K562 (cell line): ENCODE measurements around the gene DCHS2. TPM values are rescaled to one million over a fixed set of nuclear protein-coding genes. Genes with fewer than 3 reads are reported as not detected.

Experiments used
- ARID1B ChIP-seq: fragments of 450-650 bp; IDR thresholded peaks from 2 replicates; pipeline ENCODE4 v1.6.1; 2016; ENCODE audit warnings: antibody characterized with exemption, mild to moderate bottlenecking, inconsistent platforms
- ARID3B ChIP-seq: fragments of 250-450 bp; sonication (Bioruptor Pico); IDR thresholded peaks from 2 replicates; pipeline ENCODE4 v1.4.0; 2020; ENCODE audit warnings: borderline replicate concordance
- ATF1 ChIP-seq, 2 experiments: fragments of 450-650 bp in 1 of 2; IDR thresholded peaks; 2 replicates each; pipeline ENCODE4 v1.6.1; 2016; ENCODE audit warnings: missing compliant biosample characterization in 1 of 2, missing genetic modification characterization in 1 of 2
- FOXO4 ChIP-seq: fragments of 450-650 bp; formaldehyde crosslinking; IDR thresholded peaks from 2 replicates; pipeline ENCODE4 v1.4.0; 2020; ENCODE audit warnings: mild to moderate bottlenecking, moderate library complexity
- HDAC1 ChIP-seq, 2 experiments: fragments of 450-650 bp; IDR thresholded peaks; 2 replicates each; pipeline ENCODE4 v1.6.1; 2016 to 2017; ENCODE audit warnings: inconsistent platforms in 1 of 2, mild to moderate bottlenecking in 1 of 2, moderate library complexity in 1 of 2
- ILF3 ChIP-seq: fragments of 450-650 bp; IDR thresholded peaks from 2 replicates; pipeline ENCODE4 v1.6.1; 2018; ENCODE audit warnings: antibody characterized with exemption, mild to moderate bottlenecking, moderate library complexity, borderline replicate concordance
- MAZ ChIP-seq, 2 experiments: fragments of 450-650 bp in 1 of 2; sonication (generic) in 1 of 2; formaldehyde crosslinking; IDR thresholded peaks in 1 of 2; conservative IDR thresholded peaks in 1 of 2; 2 replicates each; pipeline versions ENCODE4 v1.4.0 to v1.5.0; 2020; ENCODE audit warnings: mild to moderate bottlenecking in 1 of 2, missing genetic modification reagents in 1 of 2
- NFIX ChIP-seq: fragments of 250-450 bp; sonication (Bioruptor Pico); IDR thresholded peaks from 2 replicates; pipeline ENCODE4 v1.4.0; 2020; ENCODE audit warnings: low read depth, mild to moderate bottlenecking, moderate library complexity
- NONO ChIP-seq, 2 experiments: fragments of 200-400 bp in 1 of 2; fragments of 450-650 bp in 1 of 2; formaldehyde crosslinking in 1 of 2; IDR thresholded peaks; 2 replicates each; pipeline ENCODE4 v1.6.1; 2017; ENCODE audit warnings: low read depth in 2 of 2, mild to moderate bottlenecking in 2 of 2, moderate library complexity in 2 of 2, low read length in 1 of 2
- PHF20 ChIP-seq: fragments of 450-650 bp; IDR thresholded peaks from 2 replicates; pipeline ENCODE4 v1.6.1; 2018; ENCODE audit not compliant: partially characterized antibody
- SMAD1 ChIP-seq: fragments of 150-350 bp; IDR thresholded peaks from 2 replicates; pipeline ENCODE4 v1.6.1; 2014; ENCODE audit warnings: low read length, low read depth; ENCODE audit not compliant: partially characterized antibody
- UBTF ChIP-seq, 2 experiments: IDR thresholded peaks; 2 replicates each; pipeline ENCODE4 v1.6.1; 2012; ENCODE audit warnings: improper control_type of control experiment in 2 of 2, low read depth in 2 of 2, low read length in 2 of 2, borderline replicate concordance in 1 of 2
- ZBED1 ChIP-seq: IDR thresholded peaks from 2 replicates; pipeline ENCODE4 v1.6.1; 2014
- ZFP36 ChIP-seq: fragments of 150-350 bp; IDR thresholded peaks from 2 replicates; pipeline ENCODE4 v1.6.1; 2018; ENCODE audit warnings: low read length, low read depth; ENCODE audit not compliant: partially characterized antibody
- ZNF384 ChIP-seq: IDR thresholded peaks from 2 replicates; pipeline ENCODE4 v1.6.1; 2012; ENCODE audit warnings: low read depth, low read length, improper control_type of control experiment
- ZNF511 ChIP-seq: sonication (generic); formaldehyde crosslinking; IDR thresholded peaks from 2 replicates; pipeline ENCODE4 v1.8.0; 2022; ENCODE audit warnings: mild to moderate bottlenecking, missing genetic modification reagents
- polyA plus RNA-seq, 8 experiments: library from polyadenylated mRNA; depleted of rRNA in 4 of 8; stranded (reverse) in 5 of 8; unstranded in 3 of 8; fragments of >200 nt; fragmentation: Nextera tagmentation in 2 of 8; fragmentation: Illumina TruSeq in 1 of 8; extraction: Ambion mirVana in 2 of 8; extraction: Trizol in 1 of 8; gene quantifications; 2 replicates each; pipeline versions ENCODE4 v1.2.1 to v1.2.3, GENCODE V29; 2011 to 2014; ENCODE audit warnings: inconsistent platforms in 1 of 8, missing spikeins in 1 of 8
- total RNA-seq, 7 experiments: library from RNA; depleted of rRNA in 6 of 7; stranded (reverse); fragments of >200 nt in 6 of 7; fragmentation: Illumina TruSeq in 2 of 7; extraction: Trizol in 2 of 7; gene quantifications; 2 replicates each; pipeline versions ENCODE4 v1.2.1 to v1.2.3, GENCODE V29; 2011 to 2021; ENCODE audit warnings: low replicate concordance in 1 of 7

DCHS2 gene
- total and polyA plus RNA-seq, 9 of the 15 experiments (the other 6 are each of a cell fraction or from before 2014, with no cell fraction given) = 0.49 to 7.1 (median 5.3) TPM

- TF ChIP-seq ARID3B (CRISPR knock-in tag) (no peak), MAZ (CRISPR knock-in tag; conservative IDR thresholded peaks at IDR 0.05 in 1 of 2, IDR thresholded peaks at IDR 0.05 in 1 of 2) (peak; percentile 53 to 84; a peak in 2 of 4 replicates), SMAD1 (peak; percentile 38), HDAC1 (IDR thresholded peaks at IDR 0.05) (peak in 1 of 2 experiments; percentile 42; a peak in 1 of 4 replicates), NONO (IDR thresholded peaks at IDR 0.05; ENCODE audit: low read depth in 2 of 2, low read length in 1 of 2) (no peak), PHF20 (no peak), FOXO4 (CRISPR knock-in tag) (no peak), ZBED1 (no peak), ZFP36 (no peak), ILF3 (no peak), ARID1B (0 out of 2 replicates have a peak, but pooled peaks have one; percentile 17), NFIX (CRISPR knock-in tag) (peak; percentile 89), ZNF384 (no peak), UBTF (IDR thresholded peaks at IDR 0.05; ENCODE audit: borderline replicate concordance in 1 of 2, low read depth in 2 of 2, low read length in 2 of 2) (peak in 1 of 2 experiments; percentile 77; a peak in 2 of 4 replicates), ATF1 (CRISPR knock-in tag; IDR thresholded peaks at IDR 0.05) (no peak), ATF1 (tag; IDR thresholded peaks at IDR 0.05) (peak; percentile 18; the same call in 1 of the 2 replicates), ZNF511 (CRISPR knock-in tag) (0 out of 2 replicates have a peak, but pooled peaks have one; percentile 30)
Measured at GRCh38 chr4:154491341-154492271, at the start of gene DCHS2 (continued).
